ENCODE data around the gene ZNF202.
"Not testable (repeated sequence)": the region's sequence is repeated elsewhere in the genome, so short reads cannot be mapped to it uniquely, and the experiment has no call there.

The ZNF202 gene

DNA sequence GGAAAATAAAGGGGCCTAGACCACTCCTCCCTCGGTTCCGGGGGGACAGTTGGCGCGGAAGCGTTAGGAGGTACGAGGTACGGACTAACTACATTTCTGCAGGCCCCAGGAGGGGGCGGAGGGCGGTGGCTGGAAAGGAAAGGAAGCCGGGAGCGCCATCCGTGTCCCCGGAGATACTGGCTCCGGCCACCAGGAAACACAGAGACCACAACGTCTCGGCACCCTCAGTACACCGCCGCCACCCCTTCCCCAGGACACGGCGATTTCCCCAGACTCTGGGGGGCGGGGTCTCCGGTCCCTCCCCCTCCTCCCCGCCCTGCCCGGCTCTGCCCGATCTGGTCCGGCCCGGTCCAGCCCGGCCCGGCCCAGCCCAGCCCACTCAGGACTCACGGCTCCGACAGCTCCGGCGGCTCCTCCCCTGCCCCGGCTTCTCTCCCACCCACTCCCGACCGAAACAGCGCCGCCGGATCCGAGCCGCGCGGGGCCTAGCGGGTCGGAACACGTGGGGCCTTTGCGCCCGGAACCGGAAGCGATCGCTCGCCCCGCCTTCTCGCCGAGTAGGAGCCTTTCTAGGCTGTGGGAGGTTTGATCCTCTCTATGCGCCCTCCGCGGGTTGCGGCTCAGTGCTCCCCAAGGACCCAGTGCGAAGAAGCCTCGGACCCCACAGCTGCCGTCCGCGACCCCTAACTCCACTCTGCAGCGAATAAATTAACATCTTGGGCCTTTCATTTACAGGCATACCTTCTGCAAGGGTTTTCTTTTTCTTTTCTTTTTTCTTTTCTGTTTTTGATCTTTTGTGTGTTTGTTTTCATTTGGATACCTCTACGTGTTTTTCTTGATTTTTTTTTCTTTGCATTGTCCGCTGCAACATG, at the start of gene ZNF202:
TSS of gene ZNF202 (minus strand) at position 502 of the 872 bp plus-strand sequence. CDS start 10,772 bp downstream, outside the sequence.
- peak; percentile 93 for DNase-seq

DNA sequence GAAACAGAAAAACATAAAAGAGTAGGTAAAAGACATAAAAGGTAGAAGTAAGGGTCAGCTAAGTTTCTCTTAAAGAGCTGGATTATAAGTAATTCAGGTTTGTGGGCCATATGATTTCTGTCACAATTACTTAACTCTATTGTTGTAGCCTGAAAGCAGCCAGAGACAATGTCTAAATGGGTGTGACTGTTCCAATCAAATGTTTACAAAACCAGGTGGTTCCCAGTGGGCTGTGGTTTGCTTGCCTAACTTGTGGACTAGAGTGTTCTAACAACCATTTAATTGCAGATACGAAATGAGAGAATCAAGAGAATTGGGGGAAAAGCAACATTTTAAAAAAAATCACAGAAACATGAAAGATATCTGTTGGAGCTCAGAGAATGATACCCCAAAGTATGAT, 42.1 kb upstream of the ZNF202 start:
- DNase-seq: no peak

DNA sequence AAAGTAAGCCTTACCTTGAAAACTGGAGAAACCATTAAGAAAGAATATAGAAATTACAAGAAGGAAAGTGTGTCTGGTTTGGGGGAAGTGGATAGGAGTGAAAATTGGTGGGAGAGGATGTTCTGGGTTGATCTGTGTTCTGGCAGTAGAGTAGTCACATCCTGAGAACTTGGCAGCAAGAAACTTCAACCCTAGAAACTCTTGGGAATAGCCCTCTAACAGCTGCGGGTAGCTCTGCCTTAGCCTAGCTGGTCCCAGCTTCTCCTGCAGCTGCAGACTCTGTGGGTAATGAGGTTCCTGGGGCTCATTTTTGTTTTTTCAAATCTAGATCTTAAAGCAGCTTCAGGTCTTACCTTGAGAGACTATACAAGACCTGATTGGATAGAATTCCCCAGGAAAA, 37.1 kb upstream of the ZNF202 start:
- DNase-seq: no peak

DNA sequence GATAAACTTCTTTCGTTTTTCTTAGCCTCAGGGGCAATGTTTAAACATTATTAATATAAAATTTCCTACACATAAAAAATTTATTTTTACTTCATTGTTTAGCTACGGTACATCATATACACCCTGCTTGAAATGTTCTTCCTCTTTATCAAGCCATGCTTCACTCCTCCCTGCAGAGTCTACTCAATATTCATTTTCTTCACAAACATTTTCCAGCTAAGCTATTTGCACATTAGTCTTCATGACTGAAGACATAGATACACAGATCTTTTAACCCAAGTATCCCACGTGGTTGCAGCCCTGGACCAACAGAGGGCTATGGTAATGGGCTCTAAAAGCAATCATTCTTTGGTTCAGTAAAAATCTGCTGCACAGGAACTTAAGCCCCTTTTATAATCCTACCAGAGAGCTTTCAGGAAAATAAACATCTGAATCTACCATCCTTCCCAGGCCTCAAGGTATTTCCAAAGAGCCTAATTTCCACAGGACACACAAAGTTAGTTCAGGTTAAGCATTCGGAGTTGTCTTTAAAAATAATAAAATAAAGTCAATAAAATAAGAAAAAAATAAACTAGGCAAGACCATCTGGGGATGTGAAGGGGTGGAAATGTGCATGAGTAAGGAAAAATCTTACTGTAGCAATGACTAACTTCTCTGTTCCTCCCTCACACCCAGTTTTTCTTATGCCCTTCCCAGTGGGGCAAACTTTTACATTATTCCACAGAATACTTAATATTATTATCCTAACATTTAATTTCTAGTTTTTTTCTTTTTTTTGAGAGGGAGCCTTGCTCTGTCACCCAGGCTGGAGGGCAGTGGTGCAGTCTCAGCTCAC, 34.5 kb upstream of the ZNF202 start:
- no peak for DNase-seq

DNA sequence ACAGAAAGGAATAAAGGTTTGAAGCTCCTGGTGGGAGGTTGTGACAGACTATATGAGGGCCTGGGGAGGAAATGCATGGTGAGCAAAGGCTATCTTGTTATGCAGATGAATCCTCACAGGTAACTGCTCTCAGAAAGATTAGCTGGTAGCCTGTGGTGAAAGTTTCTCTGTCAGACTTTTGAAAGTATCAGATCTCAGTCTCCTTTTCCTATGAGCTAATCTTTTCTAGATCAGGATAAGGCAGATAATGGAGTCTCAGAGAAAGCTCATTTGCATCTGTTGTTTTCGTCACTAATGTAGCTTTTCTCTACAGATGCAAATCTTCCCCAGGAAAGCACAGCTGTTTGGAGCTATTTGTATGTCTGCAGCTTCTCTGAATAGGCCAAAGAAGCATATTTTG, 33.8 kb upstream of the ZNF202 start:
- DNase-seq: no peak

DNA sequence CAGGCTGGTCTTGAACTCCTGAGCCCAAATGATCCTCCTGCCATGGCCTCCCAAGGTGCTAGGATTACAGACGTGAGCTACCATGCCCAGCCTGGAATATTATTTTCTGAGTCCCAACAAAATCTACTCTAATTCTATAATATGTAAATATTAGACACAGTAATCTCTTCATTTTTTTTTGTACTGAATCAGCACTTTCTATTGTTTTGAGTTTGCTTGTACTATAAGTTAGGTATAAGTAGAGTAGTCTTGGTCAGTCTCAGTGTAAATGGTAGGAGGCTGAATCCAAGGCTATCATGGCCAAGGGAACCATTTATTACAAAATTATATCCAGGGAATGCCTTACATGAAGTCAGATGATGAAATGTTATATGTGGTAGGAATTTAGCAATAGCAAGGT, 32.5 kb upstream of the ZNF202 start:
- DNase-seq: no peak

DNA sequence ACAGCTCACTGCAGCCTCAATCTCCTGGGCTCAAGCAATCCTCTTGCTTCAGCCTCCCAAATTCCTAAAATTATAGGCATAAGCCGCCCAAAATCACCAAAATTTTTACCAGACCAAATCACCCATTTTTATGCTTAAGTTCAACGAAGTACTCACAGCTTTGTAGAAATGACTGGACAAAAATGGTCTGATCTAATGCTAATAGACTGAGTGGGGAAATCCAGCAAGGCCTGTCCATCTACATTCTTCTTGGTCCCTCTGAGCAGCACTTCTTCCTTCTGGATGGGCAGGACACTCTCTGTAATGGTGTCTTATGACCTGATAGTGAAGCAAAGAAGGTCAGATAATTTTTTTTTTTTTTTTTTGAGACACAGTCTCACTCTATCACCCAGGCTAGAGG, 31.6 kb upstream of the ZNF202 start:
- no peak for DNase-seq

DNA sequence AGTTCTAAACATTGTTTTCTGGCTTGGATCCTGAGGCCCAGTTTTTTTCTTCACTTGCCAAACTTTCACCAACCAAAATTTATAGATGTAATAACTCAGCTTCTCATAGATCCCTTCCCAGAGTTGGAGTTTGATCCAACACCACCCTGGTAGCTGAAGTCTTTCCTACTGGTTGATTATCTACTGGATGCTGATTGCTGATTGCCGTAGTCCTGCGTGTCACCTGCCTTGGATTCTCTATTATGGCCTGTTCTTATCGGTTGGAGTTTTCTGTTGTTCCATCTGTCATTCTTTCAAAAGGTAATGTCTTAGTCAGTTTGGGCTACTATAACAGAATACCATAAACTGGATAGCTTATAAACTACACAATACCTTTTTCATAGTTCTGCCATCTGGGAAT, 30.2 kb upstream of the ZNF202 start:
- DNase-seq: no peak

DNA sequence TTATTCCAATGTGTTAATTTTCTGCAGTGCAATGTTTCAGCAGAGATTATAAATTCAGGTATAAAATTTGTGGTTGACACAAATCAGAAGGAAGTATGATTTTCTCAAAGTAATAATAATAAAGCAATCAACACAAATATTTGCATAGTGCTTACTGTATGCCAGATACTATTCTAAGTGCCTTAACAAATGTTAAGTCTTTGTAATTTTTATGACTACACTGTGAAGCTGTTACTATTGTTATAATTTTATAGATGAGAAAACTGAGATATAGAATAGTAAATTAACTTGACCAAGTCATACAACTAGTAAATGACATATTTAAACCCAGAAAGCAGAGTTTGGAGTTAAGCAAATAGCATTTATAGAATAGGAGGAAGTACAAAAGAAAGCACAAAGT, 29.3 kb upstream of the ZNF202 start:
- no peak for DNase-seq

DNA sequence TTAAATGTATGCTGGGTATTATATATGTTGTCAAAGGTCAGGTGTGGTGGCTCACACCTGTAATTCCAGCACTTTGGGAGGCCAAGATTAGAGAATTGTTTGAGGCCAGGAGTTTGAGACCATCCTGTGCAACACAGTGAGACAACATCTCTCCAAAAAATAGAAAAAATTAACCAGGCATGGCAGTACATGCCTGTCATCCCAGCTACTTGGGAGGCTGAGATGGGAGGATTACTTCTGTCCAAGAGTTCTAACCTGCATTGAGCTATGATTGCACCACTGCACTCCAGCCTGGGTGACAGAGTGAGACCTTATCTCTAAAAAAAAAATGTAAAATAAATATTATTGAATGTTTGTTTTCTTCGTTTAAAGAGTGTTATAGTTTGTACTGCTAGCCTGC, 24.1 kb upstream of the ZNF202 start:
- DNase-seq: no peak

DNA sequence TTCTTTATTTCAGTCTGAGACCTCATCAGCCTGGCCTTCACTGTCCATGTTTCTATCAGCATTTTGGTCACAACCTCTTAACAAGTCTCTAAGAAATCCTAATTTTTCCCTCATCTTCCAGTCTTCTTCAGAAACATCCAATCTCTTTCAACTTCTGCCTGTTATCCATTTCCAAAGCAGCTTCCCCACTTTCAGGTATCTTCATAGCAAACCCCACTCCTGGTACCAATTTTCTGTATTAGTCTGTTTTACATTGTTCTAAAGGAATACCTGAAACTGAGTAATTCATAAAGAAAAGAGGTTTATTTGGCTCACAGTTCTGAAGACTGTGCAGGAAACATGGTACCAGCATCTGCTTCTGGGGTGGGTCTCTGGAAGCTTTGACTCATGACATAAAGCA, 21.0 kb upstream of the ZNF202 start:
- DNase-seq: no peak

DNA sequence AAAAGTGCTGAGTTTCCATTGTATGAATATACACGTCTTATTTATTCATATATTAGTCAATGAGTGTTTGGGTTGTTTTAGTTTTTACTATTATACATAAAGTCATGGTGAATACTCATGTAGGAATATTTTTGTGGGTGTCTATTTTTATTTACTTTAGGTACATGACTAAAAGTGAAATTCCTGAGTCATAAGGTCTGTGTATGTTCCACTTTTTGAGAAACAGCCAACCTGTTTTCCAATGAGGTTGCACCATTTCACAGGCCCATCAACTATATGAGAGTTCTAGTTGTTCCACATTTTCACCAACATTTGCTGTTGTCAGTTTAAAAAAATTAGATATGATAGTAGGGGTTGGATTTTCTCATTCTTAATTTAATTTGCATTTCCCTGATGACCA, 19.4 kb upstream of the ZNF202 start:
- no peak for DNase-seq

DNA sequence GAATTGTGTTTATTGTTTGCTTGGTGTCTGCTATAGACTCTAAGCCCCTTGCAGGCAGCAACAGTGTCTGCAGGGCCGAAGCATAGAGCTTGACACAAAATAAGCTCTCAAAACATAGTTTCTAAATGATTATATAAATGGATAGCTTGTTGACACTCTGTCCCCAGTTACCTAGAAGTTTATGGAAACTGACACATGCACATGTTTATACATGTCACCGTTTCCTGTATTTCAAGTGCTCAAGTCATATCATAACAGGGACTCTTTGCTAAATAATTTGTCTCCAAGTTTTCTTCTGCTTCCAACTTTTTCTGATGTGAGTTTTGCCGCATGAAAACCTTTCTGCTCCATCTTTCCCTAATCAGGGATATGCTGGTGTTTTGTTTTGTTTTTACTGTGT, 16.5 kb upstream of the ZNF202 start:
- DNase-seq: no peak

DNA sequence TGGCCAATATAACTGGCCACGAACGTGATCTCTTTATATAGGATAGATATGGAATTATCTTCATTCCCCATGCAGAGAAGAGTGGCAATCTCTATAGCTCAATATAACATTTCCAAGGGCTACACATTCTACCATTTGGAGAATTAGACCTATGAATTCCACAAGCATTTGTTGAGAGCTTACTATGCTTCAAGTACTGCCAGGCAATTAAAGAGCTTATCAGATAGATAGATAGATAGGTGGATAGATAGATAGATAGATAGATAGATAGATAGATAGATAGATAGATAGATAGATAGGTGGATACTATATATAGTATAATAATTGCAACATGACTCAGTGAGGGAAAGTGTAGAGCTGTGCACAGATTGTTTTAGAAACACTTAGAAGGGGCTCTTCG, 14.4 kb upstream of the ZNF202 start:
- no peak for DNase-seq

DNA sequence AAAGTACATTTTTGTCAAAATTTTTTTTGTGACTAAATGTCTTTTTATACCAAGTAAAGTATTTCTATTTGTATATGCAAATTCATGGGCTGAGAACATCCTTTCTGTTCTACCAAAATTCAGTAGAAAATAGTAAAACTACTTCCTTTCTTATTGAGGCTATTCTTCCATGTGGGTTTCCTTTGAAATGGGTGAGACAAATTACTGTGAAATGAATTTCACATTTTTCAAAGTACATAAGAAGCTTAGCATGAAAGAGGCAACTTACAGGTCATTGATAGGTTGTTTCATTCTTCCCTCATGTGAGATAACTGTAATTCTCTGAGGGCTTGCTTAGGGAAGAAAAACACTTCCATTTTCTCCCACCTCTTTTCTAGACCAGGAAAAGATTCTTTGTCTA, 13.9 kb upstream of the ZNF202 start:
- no peak for DNase-seq

DNA sequence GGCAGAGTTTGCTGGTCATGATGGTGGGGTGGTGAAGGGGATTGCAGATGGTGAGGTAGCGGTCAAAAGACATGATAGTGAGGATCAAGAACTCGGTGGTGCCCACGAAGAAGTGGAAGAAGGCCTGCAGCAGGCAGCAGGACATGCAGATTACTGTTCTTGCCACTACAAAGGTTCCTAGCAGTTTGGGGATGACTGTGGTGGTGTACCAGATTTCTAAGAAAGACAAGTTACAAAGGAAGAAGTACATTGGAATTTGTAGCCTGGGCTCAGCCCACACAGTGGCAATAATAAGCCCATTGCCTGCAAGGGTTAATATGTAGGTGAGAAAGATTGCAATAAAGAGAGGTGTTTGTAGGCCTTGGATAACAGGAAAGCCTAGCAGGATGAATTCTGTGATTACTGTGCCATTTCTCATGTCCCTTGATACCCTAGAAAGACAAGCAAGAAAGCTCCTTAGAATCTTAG, 12.7 kb upstream of the ZNF202 start, which contains the start of gene OR6X1:
TSS of gene OR6X1 (minus strand) at position 418 of the 468 bp plus-strand sequence. CDS start at position 418, 0 bp downstream.
- no peak for DNase-seq

DNA sequence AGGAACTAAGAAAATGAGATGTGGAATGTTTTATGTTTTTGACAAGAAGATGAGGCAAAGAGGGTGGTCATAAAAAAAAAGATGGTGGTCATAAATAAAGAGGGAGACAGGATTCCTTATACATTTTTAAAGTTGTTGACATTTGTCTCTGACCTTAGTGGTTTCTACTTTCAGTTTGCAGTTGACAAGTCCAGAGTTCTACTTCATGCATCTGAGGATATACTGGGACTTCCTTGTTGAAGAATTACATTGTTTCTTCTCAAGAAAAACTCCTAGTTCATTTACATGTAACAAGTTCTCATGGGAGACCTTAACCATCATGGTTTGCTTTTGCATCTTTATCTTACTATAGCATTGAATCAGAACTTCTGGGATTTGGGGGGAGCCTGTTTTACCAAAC, 11.7 kb upstream of the ZNF202 start:
- no peak for DNase-seq

DNA sequence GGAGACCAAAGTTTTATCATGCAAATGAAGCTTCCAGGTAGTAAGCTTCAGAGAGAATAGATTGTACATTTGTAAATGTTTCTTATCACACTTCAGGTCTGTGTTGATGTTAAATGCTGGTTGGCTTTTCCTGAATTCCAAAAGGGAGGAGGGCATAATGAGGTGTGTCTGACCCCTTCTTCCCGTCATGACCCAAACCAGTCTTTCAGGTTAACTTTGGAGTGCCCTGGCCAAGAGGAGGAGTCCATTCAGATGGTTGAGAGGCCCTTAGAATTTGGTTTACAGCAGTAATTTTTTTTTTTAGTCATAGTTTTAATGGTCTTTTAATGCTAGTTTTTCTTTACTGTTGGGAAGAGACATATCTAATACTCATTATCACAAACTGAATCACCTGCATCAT, 10.3 kb upstream of the ZNF202 start:
- DNase-seq: no peak

DNA sequence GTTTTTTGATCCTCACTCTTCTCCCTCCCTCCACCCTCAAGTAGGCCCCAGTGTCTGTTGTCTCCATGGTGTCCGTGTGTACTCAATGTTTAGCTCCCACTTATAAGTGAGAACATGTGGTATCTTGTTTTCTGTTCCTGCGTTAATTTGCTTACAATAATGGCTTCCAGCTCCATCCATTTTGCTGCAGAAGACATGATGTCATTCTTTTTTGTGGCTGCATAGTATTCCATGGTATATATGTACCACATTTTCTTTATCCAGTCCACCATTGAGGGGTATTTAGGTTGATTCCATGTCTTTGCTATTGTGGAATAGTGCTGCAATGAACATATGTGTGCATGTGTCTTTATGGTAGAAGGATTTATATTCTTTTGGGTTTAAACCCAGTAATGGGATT, 6.9 kb upstream of the ZNF202 start:
- not testable (repeated sequence) for DNase-seq

DNA sequence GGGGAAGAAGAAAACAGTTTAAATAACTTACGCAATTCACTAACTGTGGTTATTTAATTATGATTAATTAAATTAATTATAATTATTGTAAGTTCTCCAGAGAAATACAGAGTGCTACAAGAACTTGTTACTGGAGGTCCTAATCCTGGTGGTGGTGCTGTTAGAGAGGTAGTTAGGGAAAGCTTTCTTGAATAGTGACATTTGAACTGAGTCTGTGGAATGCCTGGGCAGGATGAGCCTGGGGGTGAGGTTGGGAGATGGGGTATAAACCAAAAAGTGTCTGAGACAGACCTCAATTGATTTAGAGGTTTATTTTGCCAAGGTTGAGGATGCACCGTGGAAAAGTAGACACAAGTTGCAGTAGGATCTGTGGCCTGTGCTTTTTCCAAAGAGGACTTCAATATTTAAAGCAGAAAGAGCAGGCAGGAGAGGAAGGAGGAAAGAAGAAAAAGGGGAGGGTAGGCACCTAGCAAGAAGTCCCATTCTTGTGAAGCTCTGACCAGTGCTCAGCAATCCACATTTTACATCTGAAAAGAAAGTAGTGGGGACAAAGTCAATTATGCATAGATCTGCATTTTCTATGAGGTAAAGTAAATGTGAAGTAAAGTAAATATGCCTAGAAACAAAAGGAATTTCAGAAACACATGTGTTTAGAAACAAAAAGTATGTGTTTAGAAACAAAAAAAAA, 4.4 kb upstream of the ZNF202 start:
- DNase-seq: no peak

DNA sequence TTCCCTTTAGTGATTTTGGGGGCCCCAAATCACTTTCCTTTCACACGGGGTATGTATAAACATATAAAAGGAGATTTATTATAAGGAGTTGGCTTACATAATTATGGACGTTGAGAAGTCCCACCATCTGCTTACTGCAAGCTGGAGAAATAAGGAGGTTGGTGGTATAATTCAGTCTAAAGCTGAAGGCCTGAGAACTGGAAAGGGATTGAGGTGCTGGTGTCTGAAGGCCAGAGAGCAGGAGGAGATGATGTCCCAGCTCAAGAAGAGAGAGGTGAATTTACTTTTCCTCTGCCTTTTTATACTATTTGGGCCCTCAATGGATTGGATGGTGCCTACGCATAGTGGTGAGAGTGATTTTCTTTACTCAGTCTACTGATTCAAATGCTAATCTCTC, 1.3 kb upstream of the ZNF202 start:
- no peak for DNase-seq

DNA sequence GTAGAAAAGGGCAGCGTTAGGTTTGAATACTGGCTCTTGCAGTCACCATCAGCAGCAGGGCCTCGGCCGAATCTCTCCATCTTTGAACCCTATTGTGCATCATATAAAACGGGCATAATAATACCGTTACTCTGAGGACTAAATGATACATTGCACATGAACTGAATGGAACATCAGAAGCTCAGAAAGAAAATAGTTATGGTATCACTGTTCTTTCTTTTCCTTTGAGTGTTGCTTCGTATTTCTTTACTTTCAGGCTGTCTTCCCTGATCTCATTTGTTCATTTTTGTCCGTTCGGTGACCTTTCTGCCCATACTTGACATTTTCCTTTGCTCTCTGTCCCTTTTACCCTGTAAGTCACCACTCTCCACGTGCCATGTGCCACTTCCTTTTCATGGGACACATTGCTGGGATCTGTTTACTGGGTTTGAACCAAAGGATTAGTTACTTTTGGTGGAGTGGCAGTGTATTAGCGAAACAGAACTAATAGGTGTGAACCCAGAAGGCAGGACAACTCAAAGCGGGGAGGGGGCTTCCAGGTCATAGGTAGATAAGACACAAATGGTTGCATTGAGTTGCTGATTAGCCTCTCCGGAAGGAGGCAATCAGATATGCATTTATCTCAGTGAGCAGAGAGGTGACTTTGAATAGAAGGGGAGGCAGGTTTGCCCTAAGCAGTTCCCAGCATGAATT, 717 bp upstream of the ZNF202 start:
- DNase-seq: no peak

DNA sequence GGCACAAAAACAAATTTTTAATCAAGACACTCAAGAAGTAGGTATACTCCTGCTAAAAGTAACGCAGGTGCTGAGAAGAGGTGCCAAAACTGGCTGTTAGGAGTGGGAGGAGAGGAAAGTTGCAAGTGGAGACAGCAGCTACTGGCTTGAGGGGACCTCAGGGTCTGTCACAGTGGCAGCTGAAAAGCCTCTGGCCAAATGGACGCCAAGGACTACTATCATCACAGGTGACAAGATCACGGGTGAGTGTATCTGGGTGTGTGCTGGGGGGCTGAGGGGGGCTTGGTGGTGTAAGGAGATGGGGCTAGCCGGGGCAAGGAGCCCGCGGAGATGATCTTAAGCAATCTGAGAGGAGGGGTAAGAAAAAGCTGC, 687 bp downstream of the ZNF202 start:
- DNase-seq: peak; percentile 6

Measured in stimulated activated CD4-positive, alpha-beta T cell treated with anti-CD3 and anti-CD28 coated beads, Interleukin-4, amount 100 ng/mL, for 24 hours (primary cell).